LNCAP (cell line): ENCODE results near the gene CD320.

Experiments
- CTCF ChIP-seq: fragments of 450-650 bp; IDR thresholded peaks from 2 replicates; pipeline ENCODE4 v1.5.1; 2017; ENCODE audit warnings: mild to moderate bottlenecking

The CD320 gene

GRCh38 chr19:8324186-8325050 lies 16.3 kb upstream of the CD320 start:
- no peak for TF ChIP-seq CTCF

- TF ChIP-seq CTCF = no peak
These were observed 15.6 kb upstream of the CD320 start for GRCh38 chr19:8323781-8324185.

GRCh38 chr19:8322638-8322997 lies 14.5 kb upstream of the CD320 start:
- no peak for TF ChIP-seq CTCF

- TF ChIP-seq CTCF = no peak
These were observed 14.0 kb upstream of the CD320 start for GRCh38 chr19:8321986-8322637.

- no peak for TF ChIP-seq CTCF
These were observed 13.2 kb upstream of the CD320 start, which contains the start of the genes NDUFA7 and RPS28 for GRCh38 chr19:8321067-8321985. NDUFA7 (minus strand) TSS chr19:8321375; CDS start chr19:8321358, 17 bp downstream. RPS28 (plus strand) TSS chr19:8321496; CDS start chr19:8321531, 35 bp downstream.

- no peak for TF ChIP-seq CTCF
These were observed 12.5 kb upstream of the CD320 start for GRCh38 chr19:8320564-8321066.
